LNCaP clone FGC (cell line): Measurements from ENCODE around the gene LRP11.

Experiments used
- DNase-seq: peaks from one replicate; pipeline ENCODE4 v3.0.0-alpha.2; 2011; ENCODE audit warnings: low read depth
- H3K4me3 ChIP-seq: 2 replicates; pipeline ENCODE4 v1.5.1; 2011; ENCODE audit warnings: mild to moderate bottlenecking, low read depth, low read length, control low read depth
- CTCF ChIP-seq: IDR thresholded peaks from 2 replicates; pipeline ENCODE4 v1.5.1; 2012; ENCODE audit warnings: mild to moderate bottlenecking; ENCODE audit not compliant: control insufficient read depth, insufficient read depth; ENCODE audit errors: extremely low read depth

LRP11 gene

DNA sequence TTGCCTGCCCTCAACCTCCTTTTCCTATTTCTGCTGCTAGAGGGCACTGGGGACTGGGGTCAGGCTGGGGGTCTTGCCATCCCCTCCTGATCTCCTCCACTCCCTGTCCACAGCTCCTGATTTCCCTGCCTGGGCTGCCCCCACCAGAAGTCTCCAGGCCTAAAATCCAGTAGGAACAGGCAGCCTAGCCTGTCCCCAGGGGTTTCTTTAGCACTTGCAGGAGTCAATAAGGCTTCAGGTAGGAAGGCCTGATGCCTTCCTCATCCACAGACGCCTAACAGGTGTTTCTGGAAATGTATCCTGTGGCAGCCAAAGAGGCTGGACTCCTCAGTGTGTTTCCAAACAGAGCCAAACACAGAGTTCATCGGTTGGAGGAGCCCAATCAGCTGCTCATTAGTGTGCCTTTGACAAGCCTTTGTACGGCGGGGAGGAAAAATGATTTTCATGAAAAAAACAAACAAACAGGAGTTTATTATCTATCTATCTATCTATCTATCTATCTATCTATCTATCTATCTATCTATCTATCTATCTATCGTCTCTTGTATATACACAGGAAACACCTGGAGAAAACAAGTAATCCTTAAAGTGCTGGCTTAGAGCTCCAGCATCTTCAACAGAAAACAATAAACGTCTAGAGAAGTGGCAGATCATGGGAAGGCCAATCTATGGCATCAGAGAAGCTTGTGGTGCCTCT is 37.4 kb upstream of the LRP11 start:
- no peak overlapping the region for H3K4me3 ChIP-seq
- no peak for TF ChIP-seq CTCF

DNA sequence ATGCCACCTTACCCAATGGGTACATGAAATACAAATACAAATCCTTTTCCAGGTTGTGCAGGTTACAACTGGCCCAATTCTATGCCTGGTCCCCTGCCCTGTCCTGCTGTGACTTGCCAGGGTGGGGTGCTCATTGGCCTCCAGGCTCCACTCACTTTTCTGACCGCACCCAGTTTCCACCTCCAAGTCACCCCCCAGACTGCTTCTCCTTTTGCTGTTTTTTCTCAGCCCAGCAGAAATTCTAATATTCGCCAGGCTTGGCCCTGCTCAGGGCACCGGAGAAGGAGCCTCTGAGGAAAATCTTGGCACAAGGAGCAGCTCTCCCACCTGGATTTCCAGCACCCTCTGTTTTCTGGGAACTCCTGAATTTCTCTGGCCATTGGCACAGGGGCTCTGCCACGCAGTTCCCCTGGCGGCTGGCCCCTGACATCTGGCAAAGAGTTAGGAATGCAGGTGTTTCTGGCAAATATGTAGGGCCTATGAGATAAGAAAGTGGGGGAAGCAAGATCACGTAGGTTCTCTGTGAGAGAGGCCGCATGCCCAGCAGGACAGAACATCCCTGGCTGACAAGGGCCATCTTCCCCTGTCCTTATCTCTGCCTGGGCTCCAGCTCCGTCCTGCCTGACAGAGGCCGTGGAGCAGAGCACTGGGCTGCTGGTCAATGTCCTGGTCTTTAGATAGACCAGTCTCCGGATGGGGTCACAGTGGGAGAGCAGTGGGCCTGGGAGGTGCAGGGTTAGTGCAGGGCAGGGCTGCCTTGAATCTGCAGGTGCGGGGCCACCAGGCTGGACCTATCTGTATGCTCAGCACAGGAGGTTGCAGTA is 36.7 kb upstream of the LRP11 start:
- no peak for TF ChIP-seq CTCF
- no peak overlapping the region for H3K4me3 ChIP-seq
- no peak for DNase-seq

More for the DNA sequence above, 37.4 kb upstream of the LRP11 start:
- no peak for DNase-seq

GRCh38 chr6:149899926-149900619 is 35.9 kb upstream of the LRP11 start:
- TF ChIP-seq CTCF, result no peak

DNA sequence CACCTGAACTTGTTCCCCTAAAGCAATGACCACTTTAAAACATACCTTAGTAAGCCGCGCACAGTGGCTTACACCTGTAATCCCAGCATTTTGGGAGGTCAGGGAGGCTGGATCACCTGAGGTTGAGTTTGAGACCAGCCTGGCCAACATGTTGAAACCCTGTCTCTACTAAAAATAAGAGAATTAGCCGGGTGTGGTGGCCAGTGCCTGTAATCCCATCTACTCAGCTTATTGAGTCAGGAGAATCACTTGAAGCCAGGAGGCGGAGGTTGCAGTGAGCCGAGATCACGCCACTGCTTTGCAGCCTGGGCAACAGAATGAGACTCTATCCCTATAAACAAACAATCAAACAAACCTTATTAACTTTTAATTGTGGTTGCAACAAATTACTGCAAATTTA is 35.3 kb upstream of the LRP11 start:
- TF ChIP-seq CTCF, result no peak
- DNase-seq, result no peak
- H3K4me3 ChIP-seq, result no peak overlapping the region

More at GRCh38 chr6:149899926-149900619, 35.9 kb upstream of the LRP11 start:
- no peak for DNase-seq
- no peak overlapping the region for H3K4me3 ChIP-seq

GRCh38 chr6:149898966-149899365 is 34.8 kb upstream of the LRP11 start:
- no peak for TF ChIP-seq CTCF
- no peak for DNase-seq
- H3K4me3 ChIP-seq, result no peak overlapping the region

GRCh38 chr6:149897855-149898744 is 33.9 kb upstream of the LRP11 start, which contains the start of gene RAET1E:
TSS of gene RAET1E (minus strand) at chr6:149898113. CDS start at chr6:149890901, 7,212 bp downstream.
- H3K4me3 ChIP-seq, result no peak within 1 kb of the TSS
- no peak for DNase-seq
- no peak for TF ChIP-seq CTCF
